BLaER1 (cell line): ENCODE measurements around the gene PBX1.
A peak's percentile ranks its signal among the peaks of the same experiment; 100 is the strongest.

ENCODE experiments used
- H3K27ac ChIP-seq: shearing (Covaris generic); formaldehyde crosslinking; 2 replicates; pipeline ENCODE4 v1.8.1; 2022
- H3K27me3 ChIP-seq: shearing (Covaris generic); formaldehyde crosslinking; 2 replicates; pipeline ENCODE4 v1.8.1; 2022
- H3K36me3 ChIP-seq: shearing (Covaris generic); formaldehyde crosslinking; 2 replicates; pipeline ENCODE4 v1.8.1; 2022
- H3K4me1 ChIP-seq: shearing (Covaris generic); formaldehyde crosslinking; 2 replicates; pipeline ENCODE4 v1.8.1; 2022
- H3K4me2 ChIP-seq: shearing (Covaris generic); formaldehyde crosslinking; 2 replicates; pipeline ENCODE4 v1.8.1; 2022
- H3K4me3 ChIP-seq: shearing (Covaris generic); formaldehyde crosslinking; 2 replicates; pipeline ENCODE4 v1.8.1; 2022
- H3K9ac ChIP-seq: shearing (Covaris generic); formaldehyde crosslinking; 2 replicates; pipeline ENCODE4 v1.8.1; 2022
- H3K9me3 ChIP-seq: shearing (Covaris generic); formaldehyde crosslinking; 2 replicates; pipeline ENCODE4 v1.8.1; 2022
- H4K20me1 ChIP-seq: shearing (Covaris generic); formaldehyde crosslinking; 2 replicates; pipeline ENCODE4 v1.8.1; 2022
- Cebpa-rat ChIP-seq: shearing (Covaris generic); IDR thresholded peaks from 2 replicates; pipeline ENCODE4 v1.8.1; 2022

PBX1 gene

DNA sequence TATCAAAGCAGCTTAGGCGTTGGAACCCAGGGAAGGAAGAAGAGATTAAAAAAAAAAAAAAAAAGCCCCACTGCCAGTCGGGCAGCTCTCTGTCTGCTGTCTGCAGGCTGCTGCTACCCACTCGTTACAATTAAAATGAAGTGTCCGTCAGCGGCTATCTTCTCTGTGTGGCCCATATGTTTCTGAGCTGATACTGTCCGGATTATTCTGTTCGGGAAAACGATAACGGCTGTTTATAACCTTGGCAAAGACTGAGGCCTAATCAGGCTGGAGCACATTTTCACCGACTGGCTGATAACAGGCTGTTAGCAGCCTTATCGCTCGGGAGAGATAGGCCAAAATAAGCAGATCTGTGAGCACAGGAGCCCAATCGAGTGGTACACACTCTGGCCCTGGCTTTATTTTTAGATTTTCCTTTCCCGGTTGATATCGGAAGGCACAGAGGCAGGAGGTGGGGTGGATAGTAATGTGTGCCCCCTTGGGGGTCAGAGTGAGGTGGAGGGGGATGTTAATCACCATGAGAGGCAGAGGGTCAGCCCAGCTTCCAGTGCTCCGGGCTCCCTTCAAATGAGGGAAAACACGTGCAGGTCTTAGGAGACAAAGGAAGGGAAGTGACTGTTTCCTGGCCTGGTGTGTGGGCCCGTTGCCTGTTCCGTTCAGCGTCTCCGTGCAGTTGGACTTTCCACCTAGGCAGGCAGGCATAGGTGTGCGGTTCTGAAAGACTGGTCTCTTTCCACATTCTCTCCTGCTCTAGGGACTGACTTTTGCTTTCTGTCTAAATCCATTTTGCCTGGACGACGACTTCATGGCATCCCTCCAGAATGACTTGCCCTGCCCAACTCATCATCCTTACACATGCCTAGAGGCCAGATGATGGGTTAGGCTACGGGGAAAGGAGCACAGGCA, 153.4 kb downstream of the PBX1 start:
- peaks cover 100% of the 10 kb centered on the region for H4K20me1 ChIP-seq
- H3K36me3 ChIP-seq: peaks cover 92% of the 10 kb centered on the region
- peaks cover 66% of the 10 kb centered on the region for H3K4me1 ChIP-seq
- H3K4me2 ChIP-seq: no peak overlapping the region
- no peak for TF ChIP-seq Cebpa-rat
- no peak overlapping the region for H3K9ac ChIP-seq
- H3K27ac ChIP-seq: no peak overlapping the region
- no peaks in the 10 kb centered on the region for H3K27me3 ChIP-seq
- no peaks in the 10 kb centered on the region for H3K9me3 ChIP-seq
- H3K4me3 ChIP-seq: no peak overlapping the region

DNA sequence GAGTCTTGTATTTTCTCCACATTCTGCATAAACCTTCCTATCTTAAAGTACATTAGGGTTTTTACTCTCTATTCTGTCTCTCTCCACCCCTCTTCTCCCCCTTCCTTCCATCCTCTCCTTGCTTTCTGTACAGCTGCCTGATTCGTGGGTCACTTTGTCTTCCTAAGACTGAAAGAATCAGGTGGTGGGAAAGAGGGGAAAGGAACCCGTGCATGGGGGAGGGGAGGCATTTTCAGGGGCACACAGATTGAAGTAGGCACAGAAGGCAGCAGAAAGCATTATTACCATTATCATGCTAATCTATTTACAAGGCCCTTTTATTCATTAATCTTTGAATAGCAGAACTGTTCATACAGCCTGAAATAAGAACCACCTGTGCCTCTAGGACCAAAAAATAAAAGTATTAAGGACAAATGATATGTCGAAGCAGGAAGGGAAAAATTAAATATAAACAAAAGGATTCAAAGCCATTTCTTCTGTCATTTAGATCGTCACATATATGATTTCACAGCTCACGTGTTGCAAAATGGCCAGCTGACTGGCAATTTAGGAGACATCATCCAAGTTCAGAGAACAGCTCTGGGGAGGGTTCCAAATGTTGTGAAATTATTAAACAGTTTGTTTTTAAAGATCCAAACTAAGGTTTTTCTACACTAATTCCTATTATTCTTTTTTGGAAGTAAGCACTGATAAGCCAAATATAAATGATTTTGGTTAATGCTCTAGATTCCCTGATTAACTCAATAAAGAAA, 154.6 kb downstream of the PBX1 start:
- H3K4me3 ChIP-seq: no peak overlapping the region
- peaks cover 79% of the 10 kb centered on the region for H3K4me1 ChIP-seq
- peaks cover 100% of the 10 kb centered on the region for H4K20me1 ChIP-seq
- H3K9me3 ChIP-seq: no peaks in the 10 kb centered on the region
- no peaks in the 10 kb centered on the region for H3K27me3 ChIP-seq
- no peak overlapping the region; the same call in 1 of the 2 replicates for H3K4me2 ChIP-seq
- H3K36me3 ChIP-seq: peaks cover 92% of the 10 kb centered on the region
- no peak overlapping the region for H3K27ac ChIP-seq
- H3K9ac ChIP-seq: no peak overlapping the region
- TF ChIP-seq Cebpa-rat: no peak

DNA sequence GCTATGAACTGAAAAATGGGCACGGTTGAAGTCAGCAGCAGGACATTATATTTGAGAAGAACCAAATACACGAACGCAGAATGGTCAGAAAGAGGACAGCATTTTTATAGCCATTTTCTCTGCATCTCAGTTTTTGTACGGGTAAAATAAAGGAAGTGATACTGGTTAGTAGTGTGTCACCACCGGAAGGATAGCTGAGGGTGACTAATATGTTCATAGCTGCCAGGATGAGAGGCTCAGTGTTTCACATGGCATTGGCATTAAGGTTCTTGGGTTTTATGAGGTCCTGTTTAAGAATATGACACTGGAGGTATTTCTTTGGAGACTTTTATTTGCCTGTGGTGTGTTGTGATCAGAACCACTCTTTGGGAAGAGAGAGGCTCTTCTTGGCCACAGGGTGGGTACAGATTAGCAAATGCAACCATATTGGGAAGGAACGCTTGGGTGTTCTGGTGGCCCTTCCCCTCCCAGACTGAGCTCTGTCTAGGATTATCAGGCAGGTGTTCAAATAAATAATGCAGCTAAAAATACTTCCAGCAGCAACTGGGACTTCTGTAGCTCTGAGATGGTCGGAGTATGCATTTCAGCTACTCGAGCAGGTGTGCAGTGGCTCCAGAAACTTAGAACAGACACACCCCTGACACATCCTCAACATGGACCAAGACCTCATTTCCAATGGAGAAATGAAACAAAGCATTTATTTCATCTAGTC, 158.2 kb downstream of the PBX1 start:
- Histone ChIP-seq H4K20me1 (peaks cover 100% of the 10 kb centered on the region), H3K27me3 (no peaks in the 10 kb centered on the region), H3K27ac (no peak overlapping the region), H3K4me2 (peak overlapping the region; percentile 48), H3K4me3 (no peak overlapping the region), H3K4me1 (peaks cover 99% of the 10 kb centered on the region), H3K9ac (no peak overlapping the region), H3K36me3 (peaks cover 81% of the 10 kb centered on the region), H3K9me3 (no peaks in the 10 kb centered on the region)
- TF ChIP-seq Cebpa-rat: no peak

DNA sequence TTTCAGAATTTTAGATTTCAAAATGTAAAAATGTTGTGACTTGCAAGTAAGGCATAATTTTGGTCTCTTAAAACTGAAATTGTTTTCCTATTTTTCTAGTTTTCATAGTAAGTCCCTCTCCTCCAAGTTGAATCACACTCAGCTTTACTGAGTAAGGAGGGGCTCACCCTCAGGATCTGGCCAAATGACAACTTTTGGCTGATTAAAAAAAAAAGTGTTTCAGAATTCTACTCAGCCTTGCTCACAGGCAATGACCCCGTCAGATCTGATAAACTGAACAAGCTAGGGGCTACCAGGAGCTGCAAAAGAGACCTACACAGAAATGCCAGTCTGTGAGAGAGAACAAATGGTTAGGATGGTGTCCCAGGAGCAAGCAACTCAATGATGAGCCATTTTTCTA, 159.8 kb downstream of the PBX1 start:
- Histone ChIP-seq H3K4me2 (peak overlapping the region; percentile 76; the same call in 1 of the 2 replicates), H4K20me1 (peaks cover 100% of the 10 kb centered on the region), H3K9ac (no peak overlapping the region), H3K27ac (no peak overlapping the region), H3K36me3 (peaks cover 81% of the 10 kb centered on the region), H3K4me3 (no peak overlapping the region), H3K9me3 (no peaks in the 10 kb centered on the region), H3K4me1 (peaks cover 85% of the 10 kb centered on the region), H3K27me3 (no peaks in the 10 kb centered on the region)
- no peak for TF ChIP-seq Cebpa-rat

DNA sequence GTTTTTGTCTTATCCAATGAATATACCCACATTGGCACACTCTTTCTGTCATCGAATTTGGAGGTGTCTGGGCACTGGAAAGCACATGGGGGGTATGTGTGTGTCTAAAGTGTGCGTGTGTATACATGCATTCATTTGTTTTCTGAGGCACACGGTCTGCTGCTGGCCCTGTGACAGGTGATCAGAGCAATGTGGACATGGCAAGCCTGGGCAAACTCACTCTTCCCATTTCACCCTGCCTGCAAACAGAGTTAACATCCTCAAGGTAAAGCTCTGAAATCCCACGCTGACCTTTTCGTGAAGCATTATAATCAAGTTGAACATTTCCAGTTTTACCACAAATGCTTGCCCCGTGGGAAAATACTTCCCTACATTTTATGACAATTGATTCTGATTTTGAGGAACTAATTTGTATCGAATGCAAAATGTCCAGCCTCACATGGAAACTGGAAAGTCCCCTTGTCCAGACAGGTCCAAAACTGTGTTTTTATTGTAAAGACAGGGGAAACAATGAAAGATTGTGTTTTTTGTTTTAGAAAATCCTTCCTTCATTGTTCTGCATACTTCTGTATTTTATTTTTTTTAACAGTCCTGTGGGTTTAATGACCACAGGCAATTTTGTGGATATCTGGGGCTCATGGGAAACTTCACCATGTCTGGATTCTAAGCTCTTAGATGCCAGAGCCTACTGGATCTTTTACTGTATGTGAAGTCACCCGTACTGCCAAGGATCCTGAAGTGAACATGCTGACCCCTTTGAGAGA, 160.9 kb downstream of the PBX1 start:
- Histone ChIP-seq H3K36me3 (peaks cover 82% of the 10 kb centered on the region), H3K4me1 (peaks cover 75% of the 10 kb centered on the region), H3K4me2 (peak overlapping the region; percentile 76), H3K4me3 (no peak overlapping the region), H3K27ac (no peak overlapping the region; the same call in 1 of the 2 replicates), H3K9me3 (no peaks in the 10 kb centered on the region), H3K9ac (no peak overlapping the region; the same call in 1 of the 2 replicates), H4K20me1 (peaks cover 100% of the 10 kb centered on the region), H3K27me3 (no peaks in the 10 kb centered on the region)
- TF ChIP-seq Cebpa-rat: no peak

DNA sequence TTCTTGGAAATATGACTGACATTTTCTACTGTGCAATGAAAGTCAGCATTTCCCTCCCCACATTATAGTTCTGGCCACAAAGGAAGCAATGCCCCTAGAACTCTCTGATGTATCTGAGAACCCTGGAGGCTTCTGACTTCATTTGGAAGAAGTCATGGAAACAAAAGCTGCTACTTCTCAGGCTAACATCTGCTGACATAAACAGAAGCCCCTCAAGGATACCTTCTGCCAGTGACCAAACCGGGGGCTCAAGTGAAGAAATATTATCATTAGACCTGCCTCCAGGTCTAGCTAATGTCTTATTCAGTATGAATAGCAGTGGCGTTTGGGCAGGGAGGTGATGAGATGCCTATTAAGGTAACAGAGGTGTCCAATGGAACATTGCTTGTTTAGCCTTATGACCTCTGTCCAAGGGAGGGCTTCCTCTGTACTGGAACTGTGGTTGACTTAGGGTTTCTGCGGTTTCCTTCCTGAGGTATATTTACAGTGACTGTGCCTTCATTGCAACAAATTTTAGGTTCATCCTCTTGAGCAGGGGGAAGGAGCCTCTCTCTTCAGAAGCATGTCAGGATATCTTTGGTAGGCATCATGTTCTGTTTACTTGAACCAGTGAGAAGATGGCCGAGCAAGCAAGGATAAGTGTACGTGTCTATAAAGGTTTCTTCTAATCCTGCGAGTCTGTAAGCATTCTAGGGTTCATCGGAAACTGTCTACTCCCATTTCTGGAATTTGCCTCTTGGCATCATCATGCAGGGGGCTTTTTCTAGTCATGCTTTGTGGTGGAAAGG, 161.7 kb downstream of the PBX1 start:
- Histone ChIP-seq H3K36me3 (peaks cover 82% of the 10 kb centered on the region), H3K4me2 (peak overlapping the region; percentile 76), H3K27ac (no peak overlapping the region; the same call in 1 of the 2 replicates), H3K4me3 (peak overlapping the region; percentile 13; the same call in 1 of the 2 replicates), H3K9me3 (no peaks in the 10 kb centered on the region), H3K4me1 (peaks cover 67% of the 10 kb centered on the region), H3K9ac (peak overlapping the region; percentile 27; the same call in 1 of the 2 replicates), H3K27me3 (no peaks in the 10 kb centered on the region), H4K20me1 (peaks cover 100% of the 10 kb centered on the region)
- TF ChIP-seq Cebpa-rat: no peak

DNA sequence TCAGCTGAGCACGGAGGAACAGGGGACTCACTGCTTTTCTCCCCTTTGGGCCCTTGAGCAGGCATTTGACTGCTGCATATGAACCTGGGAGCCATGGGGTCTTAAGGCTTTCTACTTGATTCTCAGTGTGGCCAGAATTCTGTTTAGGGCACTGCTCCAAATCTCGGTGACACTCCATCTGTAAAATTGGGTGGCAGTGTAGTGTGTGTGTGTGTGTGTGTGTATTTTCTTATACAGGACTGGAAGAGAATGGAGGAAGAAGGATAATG, 162.2 kb downstream of the PBX1 start:
- Histone ChIP-seq H3K27ac (no peak overlapping the region), H4K20me1 (peaks cover 100% of the 10 kb centered on the region), H3K27me3 (no peaks in the 10 kb centered on the region), H3K9ac (peak overlapping the region; percentile 27; the same call in 1 of the 2 replicates), H3K4me1 (peaks cover 62% of the 10 kb centered on the region), H3K4me2 (peak overlapping the region; percentile 76), H3K9me3 (no peaks in the 10 kb centered on the region), H3K36me3 (peaks cover 83% of the 10 kb centered on the region), H3K4me3 (no peak overlapping the region)
- no peak for TF ChIP-seq Cebpa-rat

DNA sequence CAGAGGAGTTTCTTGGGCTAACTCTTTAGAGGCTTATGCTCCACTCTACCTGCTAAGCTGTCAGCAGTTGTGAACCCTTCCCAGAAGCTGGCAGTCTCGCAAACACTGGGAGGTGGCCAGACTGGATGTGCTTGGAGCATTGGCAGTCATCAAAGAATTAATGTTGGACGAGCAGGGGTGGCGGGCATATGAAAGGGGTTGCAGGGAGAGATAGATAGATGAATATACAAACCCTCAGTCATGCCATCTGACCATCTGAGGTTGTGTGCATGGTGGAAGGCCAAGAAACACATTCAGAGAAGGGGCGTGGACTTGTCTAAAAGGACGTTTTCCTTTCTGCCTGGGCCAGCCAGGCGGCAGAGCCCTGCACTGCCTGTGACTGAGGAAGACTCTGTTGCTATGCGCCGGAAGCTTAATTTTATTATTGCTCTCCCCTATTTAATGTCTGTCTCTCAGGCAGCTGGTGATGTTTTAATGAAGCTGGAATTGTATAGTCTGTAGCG, 164.4 kb downstream of the PBX1 start:
- Histone ChIP-seq H3K4me2 (no peak overlapping the region), H3K9me3 (no peaks in the 10 kb centered on the region), H3K9ac (no peak overlapping the region), H3K4me1 (peaks cover 40% of the 10 kb centered on the region), H4K20me1 (peaks cover 100% of the 10 kb centered on the region), H3K36me3 (peaks cover 86% of the 10 kb centered on the region), H3K4me3 (no peak overlapping the region), H3K27me3 (no peaks in the 10 kb centered on the region), H3K27ac (no peak overlapping the region)
- TF ChIP-seq Cebpa-rat: no peak
